Right lobe of liver (tissue), 6 donors: Measurements from ENCODE around the gene GRB2. TPM values are rescaled to one million over a fixed set of nuclear protein-coding genes. Genes with fewer than 3 reads are reported as not detected.
"Not testable (repeated sequence)": the region's sequence is repeated elsewhere in the genome, so short reads cannot be mapped to it uniquely, and the experiment has no call there.

Source experiments
- ATAC-seq, 4 donors: fragments of 200-7000 bp; cut with Tn5 transposase; one replicate each; pipeline ENCODE4 v1.9.1; 2020; ENCODE audit warnings: mild to moderate bottlenecking in 4 of 4, moderate library complexity in 4 of 4
- DNase-seq, 3 donors: peaks; one replicate each; pipeline ENCODE4 v3.0.0-alpha.2; 2020
- H3K27ac ChIP-seq, 3 donors: fragments of 200-600 bp; one replicate each; pipeline ENCODE4 v1.8.0; 2022
- H3K27me3 ChIP-seq, 2 donors: fragments of 200-600 bp; one replicate each; pipeline ENCODE4 v1.8.0; 2022
- H3K36me3 ChIP-seq, 4 donors: fragments of 200-600 bp; sonication (generic) in 1 of 4; one replicate each; pipeline versions ENCODE4 v1.5.1 to v1.8.0; 2017 to 2022; ENCODE audit warnings: control low read depth in 1 of 4
- H3K4me1 ChIP-seq, 4 donors: fragments of 200-600 bp; sonication (generic) in 1 of 4; one replicate each; pipeline versions ENCODE4 v1.5.1 to v1.8.0; 2017 to 2022; ENCODE audit warnings: control low read depth in 1 of 4
- H3K4me3 ChIP-seq, 3 donors: fragments of 200-600 bp; one replicate each; pipeline ENCODE4 v1.8.0; 2022
- H3K9me3 ChIP-seq, 4 donors: fragments of 200-600 bp; sonication (generic) in 1 of 4; one replicate each; pipeline versions ENCODE4 v1.5.1 to v1.8.0; 2017 to 2022; ENCODE audit warnings: control low read depth in 1 of 4
- POLR2A ChIP-seq: fragments of 450-650 bp; IDR thresholded peaks from one replicate; pipeline ENCODE4 v1.6.1; 2017; ENCODE audit warnings: antibody characterized with exemption, mild to moderate bottlenecking
- WGBS: methylation state at CpG from one replicate; pipeline ENCODE4 v1.1.6; 2018; ENCODE audit warnings: low coverage, low lambda C conversion rate; ENCODE audit not compliant: insufficient coverage; ENCODE audit errors: missing lambda C conversion rate; 5-methylcytosine and 5-hydroxymethylcytosine counted together
- intact Hi-C, 2 donors: fragments of 100-400 bp; cut with DNase I; formaldehyde crosslinking; loops; one replicate each; pipeline versions ENCODE4 v1.11.2 to v1.14.1; 2022
- long read RNA-seq: library from polyadenylated mRNA; unstranded; transcript quantifications from one replicate; pipeline ENCODE4 v2.0.0, GENCODE V29; 2019
- total RNA-seq, 6 experiments: library from RNA; depleted of rRNA in 2 of 6; stranded (reverse); fragments of >200 nt in 2 of 6; fragmentation: NEBNext Ultra II Directional in 3 of 6; extraction: Animal tissue kit (Norgen Biotek cat#: 25700) in 3 of 6; gene quantifications; one replicate each; pipeline versions ENCODE4 v1.1.0 to v1.2.4, GENCODE V29; 2016 to 2023
- TF ChIP-seq, protein P1 (sequence below), 4 donors: fragments of 200-600 bp in 3 of 4; fragments of 450-650 bp in 1 of 4; IDR thresholded peaks; one replicate each; pipeline versions ENCODE4 v1.5.1 to v1.8.0; 2016 to 2022; ENCODE audit warnings: antibody characterized with exemption in 4 of 4, mild to moderate bottlenecking in 2 of 4
- donor health status: DM: no; HTN: yes; CAD: no.
- donor health status: DM: no; HTN: no; CAD: no.
- donor health status: DM: no; HTN: no; CAD: no.
- donor health status: DM: no; HTN: yes; CAD: no.
- donor health status: DM: no; HTN: yes; CAD: no.

Gene GRB2
- 10 to 100 TPM; 42.4 to 70.5 (median 53.8) TPM for total RNA-seq
- long read RNA-seq, transcript GRB2-202 (6 exons, 3,248 nt), result major isoform, 5 of 10 reads
- long read RNA-seq, partial matches to known transcripts, result 1 of 10 reads
- long read RNA-seq, other reads (novel, unspliced or antisense), result 4 of 10 reads

DNA sequence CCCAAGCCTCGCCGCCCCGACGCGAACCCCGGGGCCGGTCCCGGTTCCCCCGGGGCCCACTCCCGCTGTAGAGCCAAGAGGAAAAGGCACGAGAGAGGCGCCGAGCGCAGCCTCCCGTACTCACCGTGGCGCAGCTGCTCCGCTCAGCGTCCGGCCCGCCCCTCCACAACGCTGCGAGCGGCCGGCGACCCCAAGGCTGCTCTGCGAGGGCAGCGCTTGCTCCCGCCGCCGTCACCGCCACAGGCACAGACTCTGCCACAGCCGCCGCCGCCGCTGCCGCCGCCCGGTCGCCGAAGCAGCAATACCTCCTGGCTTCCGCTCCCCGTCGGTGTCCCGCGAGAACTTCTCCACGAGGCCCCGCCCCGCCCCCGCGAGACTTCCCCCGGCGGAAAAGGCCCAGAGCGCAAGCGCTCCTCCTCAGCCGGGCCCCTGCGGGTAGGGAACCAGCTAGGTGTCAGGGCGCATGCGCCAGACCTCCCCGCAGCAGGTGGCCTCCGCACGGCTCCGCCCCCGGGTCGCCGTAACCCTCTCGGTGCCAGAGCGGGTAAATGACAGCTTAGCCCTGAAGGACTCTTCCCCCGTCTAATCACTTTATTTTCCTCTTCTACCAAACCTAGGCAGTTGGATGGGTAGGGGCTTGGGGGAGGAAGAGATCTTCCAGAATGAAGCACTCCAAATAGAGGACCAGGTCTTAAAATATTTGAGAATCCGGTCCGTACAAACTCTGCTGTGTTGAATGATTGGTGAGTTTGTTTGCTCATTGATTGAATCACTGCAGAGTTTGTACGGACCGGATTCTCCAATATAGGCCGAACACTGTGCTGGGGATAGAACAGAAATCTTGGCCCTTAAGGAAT is at the start of gene GRB2:
Gene GRB2 (minus strand): TSS at position 314 of the 857 bp plus-strand sequence. CDS start 12,050 bp downstream, outside the sequence.
- 0% methylated on average over 23 of the region's 74 CpGs for WGBS
- ATAC-seq (peak; percentile 94 to 97 (median 95)), DNase-seq (peak; percentile 99)
- peak within 1 kb of the TSS; percentile 90 to 97 (median 94) for H3K4me3 ChIP-seq
- no peaks in the 10 kb centered on the region for H3K9me3 ChIP-seq
- TF ChIP-seq, protein P1, sequence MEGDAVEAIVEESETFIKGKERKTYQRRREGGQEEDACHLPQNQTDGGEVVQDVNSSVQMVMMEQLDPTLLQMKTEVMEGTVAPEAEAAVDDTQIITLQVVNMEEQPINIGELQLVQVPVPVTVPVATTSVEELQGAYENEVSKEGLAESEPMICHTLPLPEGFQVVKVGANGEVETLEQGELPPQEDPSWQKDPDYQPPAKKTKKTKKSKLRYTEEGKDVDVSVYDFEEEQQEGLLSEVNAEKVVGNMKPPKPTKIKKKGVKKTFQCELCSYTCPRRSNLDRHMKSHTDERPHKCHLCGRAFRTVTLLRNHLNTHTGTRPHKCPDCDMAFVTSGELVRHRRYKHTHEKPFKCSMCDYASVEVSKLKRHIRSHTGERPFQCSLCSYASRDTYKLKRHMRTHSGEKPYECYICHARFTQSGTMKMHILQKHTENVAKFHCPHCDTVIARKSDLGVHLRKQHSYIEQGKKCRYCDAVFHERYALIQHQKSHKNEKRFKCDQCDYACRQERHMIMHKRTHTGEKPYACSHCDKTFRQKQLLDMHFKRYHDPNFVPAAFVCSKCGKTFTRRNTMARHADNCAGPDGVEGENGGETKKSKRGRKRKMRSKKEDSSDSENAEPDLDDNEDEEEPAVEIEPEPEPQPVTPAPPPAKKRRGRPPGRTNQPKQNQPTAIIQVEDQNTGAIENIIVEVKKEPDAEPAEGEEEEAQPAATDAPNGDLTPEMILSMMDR (IDR thresholded peaks at IDR 0.05), result peak in 2 of 4 donors; percentile 4 to 13
- TF ChIP-seq POLR2A, result peak; percentile 93
- H3K27me3 ChIP-seq, result no peaks in the 10 kb centered on the region
- peaks cover 0 to 17% (median 0%) of the 10 kb centered on the region in 4 donors for H3K4me1 ChIP-seq
- intact Hi-C loops, result no loop called here
- H3K27ac ChIP-seq, result peak within 1 kb of the TSS; percentile 66 to 91 (median 87)
- no peaks in the 10 kb centered on the region for H3K36me3 ChIP-seq

DNA sequence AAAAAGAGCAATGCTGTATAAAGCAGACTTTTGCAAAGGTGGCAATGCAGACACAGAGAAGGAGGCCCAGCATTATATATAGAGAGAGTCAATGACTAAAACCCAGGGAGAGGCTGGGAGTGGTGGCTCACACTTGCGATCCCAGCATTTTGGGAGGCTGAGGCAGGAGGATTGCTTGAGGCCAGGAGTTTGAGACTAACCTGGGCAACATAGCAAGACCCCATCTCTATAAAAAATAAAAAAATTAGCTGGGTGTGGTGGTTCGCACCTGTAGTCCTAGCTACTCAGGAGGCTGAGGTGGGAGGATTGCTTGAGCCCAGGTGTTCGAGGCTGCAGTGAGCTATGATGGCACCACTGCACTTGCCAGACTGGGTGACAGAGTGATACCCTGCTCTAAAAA is 49.2 kb upstream of the GRB2 start:
- H3K9me3 ChIP-seq, H3K27ac ChIP-seq, ATAC-seq, intact Hi-C loops, H3K36me3 ChIP-seq, H3K27me3 ChIP-seq, DNase-seq, H3K4me3 ChIP-seq: not testable (repeated sequence)
- H3K4me1 ChIP-seq, result peaks cover 0 to 19% (median 0%) of the 10 kb centered on the region in 4 donors
- 91% methylated on average over 1 of the region's 3 CpGs for WGBS

DNA sequence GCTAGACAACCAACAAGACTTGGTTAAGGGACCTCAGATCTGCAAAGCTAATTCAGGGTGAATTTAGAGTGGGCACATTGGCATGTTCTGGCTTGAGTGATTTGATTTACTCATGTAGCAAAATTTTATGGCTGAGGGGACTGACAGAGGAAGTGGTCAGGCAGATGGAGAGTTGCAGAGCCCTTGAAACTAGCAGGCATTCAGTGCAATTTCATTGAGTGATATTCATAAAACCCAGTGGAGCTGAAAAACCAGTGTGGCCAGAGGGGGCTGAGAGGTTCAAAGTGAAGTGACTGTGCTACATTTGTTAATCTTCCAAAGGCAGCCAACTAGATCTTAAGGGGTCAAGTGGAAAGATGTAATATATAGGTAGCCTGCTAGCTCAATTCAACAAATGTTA is 48.7 kb upstream of the GRB2 start:
- DNase-seq (no peak), ATAC-seq (no peak)
- Histone ChIP-seq H3K36me3 (no peaks in the 10 kb centered on the region), H3K4me1 (peaks cover 0 to 15% (median 0%) of the 10 kb centered on the region in 4 donors), H3K4me3 (no peak overlapping the region), H3K27ac (no peak overlapping the region), H3K9me3 (no peaks in the 10 kb centered on the region), H3K27me3 (no peaks in the 10 kb centered on the region)
- TF ChIP-seq POLR2A, result no peak
- TF ChIP-seq, protein P1 (IDR thresholded peaks at IDR 0.05), result no peak
- intact Hi-C loops, result no loop called here

DNA sequence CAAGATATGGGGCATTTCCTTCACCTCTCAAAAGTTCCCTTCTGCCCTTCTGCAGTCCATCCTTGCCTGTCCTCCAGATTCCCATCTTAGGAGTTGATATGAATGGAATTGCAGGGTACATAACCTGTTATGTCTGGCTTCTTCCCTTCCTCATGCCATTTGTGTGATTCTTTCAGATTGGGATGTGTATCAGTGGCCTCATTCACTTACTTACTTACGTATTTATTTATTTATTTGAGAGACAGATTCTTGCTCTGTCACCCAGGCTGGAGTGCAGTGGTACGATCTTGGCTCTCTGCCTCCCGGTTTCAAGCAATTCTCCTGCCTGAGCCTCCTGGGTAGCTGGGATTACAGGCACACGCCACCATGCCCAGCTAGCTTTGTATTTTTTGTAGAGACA is 44.8 kb upstream of the GRB2 start:
- H3K9me3 ChIP-seq, result no peaks in the 10 kb centered on the region
- no peak for ATAC-seq
- no peaks in the 10 kb centered on the region for H3K4me1 ChIP-seq
- intact Hi-C loops, result no loop called here
- no peak overlapping the region for H3K4me3 ChIP-seq
- WGBS, result 76% methylated on average over 3 of the region's 4 CpGs
- no peak for TF ChIP-seq POLR2A
- TF ChIP-seq, protein P1 (IDR thresholded peaks at IDR 0.05), result no peak
- H3K36me3 ChIP-seq, result no peaks in the 10 kb centered on the region
- H3K27me3 ChIP-seq, result no peaks in the 10 kb centered on the region
- no peak overlapping the region for H3K27ac ChIP-seq
- no peak for DNase-seq
